Stimulated activated naive CD4-positive, alpha-beta T cell (primary cell): ENCODE data around the gene TTYH1.
A peak's percentile ranks its signal among the peaks of the same experiment; 100 is the strongest.

ENCODE experiments used
- DNase-seq, 6 experiments: peaks; one replicate each; lab custom pipeline; 2025; lab: John Stamatoyannopoulos, UW

TTYH1 gene

DNA sequence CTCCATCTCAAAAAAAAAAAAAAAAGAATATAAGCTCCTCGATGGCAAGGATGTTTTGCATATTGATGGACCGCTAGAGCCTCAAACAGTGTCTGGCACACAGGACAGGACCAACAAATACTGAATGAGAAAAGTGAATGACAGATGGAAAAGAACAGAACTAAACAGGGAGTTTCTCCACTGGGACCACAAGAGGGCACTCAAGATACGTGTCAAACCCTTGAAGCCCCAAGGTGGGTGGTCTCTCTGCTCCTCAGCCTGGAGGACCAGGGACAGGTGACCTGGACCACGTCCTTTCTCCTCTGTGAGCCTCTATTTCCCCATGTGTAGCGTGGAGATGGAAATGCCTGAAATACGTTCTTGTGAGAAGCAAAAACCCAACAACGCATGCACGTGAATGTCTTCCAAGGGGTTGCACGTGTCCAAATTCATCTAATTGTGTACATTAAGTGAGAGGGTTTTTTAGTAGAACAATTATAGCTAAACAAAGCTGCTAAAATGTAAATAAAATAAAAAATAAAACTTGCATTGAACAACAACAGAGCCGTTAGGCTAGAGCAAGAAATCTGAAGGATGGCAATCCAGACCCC lies 63.5 kb downstream of the TTYH1 start:
- peak in 1 of 6 experiments; percentile 26 for DNase-seq

DNA sequence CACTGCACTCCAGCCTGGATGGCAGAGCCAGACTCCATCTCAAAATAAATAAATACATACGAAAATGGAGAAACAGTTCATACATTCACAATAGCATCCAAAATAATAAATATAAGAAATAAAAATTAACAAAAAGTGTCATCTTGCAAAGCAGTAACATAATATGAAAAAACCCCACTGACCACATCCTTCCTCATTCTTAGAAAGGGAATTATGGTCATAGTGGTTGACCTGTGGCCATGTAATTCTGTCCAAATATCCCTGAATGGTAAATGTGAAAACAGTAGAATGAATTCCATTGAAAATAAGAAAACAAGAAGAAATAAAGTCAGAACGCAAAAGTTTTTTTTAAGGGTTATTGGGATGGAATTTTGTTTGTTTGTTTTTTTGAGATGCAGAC lies 64.8 kb downstream of the TTYH1 start:
- no peak for DNase-seq

DNA sequence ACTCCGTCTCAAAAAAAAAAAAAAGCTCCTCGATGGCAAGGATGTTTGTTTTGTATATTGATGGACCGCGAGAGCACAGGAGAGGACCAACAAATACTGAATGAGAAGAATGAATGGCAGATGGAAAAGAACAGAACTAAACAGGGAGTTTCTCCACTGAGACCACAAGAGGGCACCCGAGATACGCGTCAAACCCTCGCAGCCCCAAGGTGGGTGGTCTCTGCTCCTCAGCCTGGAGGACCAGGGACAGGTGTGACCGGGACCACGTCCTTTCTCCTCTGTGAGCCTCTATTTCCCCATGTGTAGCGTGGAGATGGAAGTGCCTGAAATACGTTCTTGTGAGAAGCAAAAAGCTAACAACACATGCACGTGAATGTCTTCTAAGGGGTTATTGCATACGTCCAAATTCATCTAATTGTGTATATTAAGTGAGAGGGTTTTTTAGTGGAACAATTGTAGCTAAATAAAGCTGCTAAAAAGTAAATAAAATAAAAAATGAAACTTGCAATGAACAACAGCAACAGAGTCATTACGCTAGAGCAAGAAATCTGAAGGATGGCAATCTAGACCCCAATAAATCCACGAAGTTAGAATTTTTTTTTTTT lies 66.2 kb downstream of the TTYH1 start:
- peak in 4 of 6 experiments; percentile 16 to 59 (median 36) for DNase-seq

DNA sequence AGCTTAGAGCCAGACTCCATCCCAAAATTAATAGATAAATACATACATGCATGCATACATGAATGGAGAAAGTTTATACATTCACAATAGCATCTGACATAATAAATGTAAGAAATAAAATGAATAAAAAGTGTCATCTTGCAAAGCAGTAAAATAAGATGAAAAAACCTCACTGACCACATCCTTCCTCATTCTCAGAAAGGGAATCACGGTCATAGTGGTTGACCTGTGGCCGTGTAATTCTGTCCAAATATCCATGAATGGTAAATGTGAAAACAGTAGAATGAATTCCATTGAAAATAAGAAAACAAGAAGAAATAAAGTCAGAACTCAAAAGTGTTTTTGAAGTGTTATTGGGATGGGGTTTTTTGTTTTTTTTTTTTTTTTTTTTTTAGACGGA lies 67.6 kb downstream of the TTYH1 start:
- no peak for DNase-seq

- DNase-seq, result no peak
Observed at GRCh38 chr19:54484451-54484850, 69.2 kb downstream of the TTYH1 start.

GRCh38 chr19:54485851-54486250 lies 70.6 kb downstream of the TTYH1 start:
- no peak for DNase-seq
